HG02970 (cell line): Measurements from ENCODE around the gene HADHB.
"Not testable (repeated sequence)": the region's sequence is repeated elsewhere in the genome, so short reads cannot be mapped to it uniquely, and the experiment has no call there.

ENCODE experiments used
- ATAC-seq: cut with Tn5 transposase; IDR thresholded peaks from one replicate; pipeline ENCODE4 v1.9.1; 2021; ENCODE audit warnings: mild to moderate bottlenecking, moderate library complexity, moderate number of reproducible peaks; ENCODE audit not compliant: unreplicated experiment, low FRiP score

The HADHB gene

GRCh38 chr2:26325851-26326250, 81.1 kb downstream of the HADHB start:
- no peak for ATAC-seq

- no peak for ATAC-seq
Measured at GRCh38 chr2:26326514-26326913, 81.8 kb downstream of the HADHB start.

- ATAC-seq: no peak
Measured at GRCh38 chr2:26327291-26328272, 82.8 kb downstream of the HADHB start.

GRCh38 chr2:26329083-26329482, 84.3 kb downstream of the HADHB start:
- ATAC-seq: not testable (repeated sequence)

DNA sequence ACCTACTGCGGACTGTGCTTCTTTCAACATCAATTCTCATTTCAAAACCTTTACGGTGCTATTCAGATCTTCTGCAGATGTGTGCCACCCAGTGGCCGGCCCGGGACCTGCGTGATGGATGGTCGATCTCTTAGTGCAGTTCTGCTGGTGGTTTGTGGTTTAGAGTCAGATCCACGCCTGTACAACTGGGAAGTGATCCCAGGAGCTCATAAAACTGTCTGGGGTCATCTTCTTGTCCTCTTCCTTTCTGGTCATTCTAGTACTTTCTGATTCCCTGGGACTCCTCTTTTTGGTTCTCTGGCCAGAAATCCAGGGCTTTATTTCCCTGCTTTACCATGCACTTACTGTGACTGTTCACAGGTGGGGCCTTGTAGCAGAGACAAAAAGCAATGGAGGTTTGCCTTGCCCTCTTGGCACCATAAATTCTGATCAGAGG, 85.4 kb downstream of the HADHB start:
- no peak for ATAC-seq

- ATAC-seq: no peak
Measured at GRCh38 chr2:26330604-26331003, 85.9 kb downstream of the HADHB start.

- ATAC-seq: not testable (repeated sequence)
Measured at GRCh38 chr2:26331321-26331720, 86.6 kb downstream of the HADHB start.

DNA sequence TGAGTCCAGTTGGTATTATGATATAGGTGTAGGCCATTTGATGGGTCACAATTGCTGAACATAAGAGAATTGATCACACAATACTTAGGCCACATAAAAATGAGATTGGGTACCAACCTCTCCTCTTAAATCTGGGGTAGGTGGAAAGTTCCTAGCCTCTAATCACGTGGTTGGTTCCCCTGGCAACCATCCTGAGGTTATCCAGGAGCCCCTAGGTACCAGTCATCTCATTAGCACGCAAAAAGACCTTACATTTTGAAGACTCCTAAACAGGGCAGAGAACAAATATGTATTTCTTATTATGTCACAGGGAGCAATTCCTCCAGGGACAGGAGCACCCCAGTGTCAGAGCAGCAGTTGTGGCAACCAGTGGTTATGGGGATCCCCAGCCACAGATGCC, 88.6 kb downstream of the HADHB start:
- no peak for ATAC-seq

DNA sequence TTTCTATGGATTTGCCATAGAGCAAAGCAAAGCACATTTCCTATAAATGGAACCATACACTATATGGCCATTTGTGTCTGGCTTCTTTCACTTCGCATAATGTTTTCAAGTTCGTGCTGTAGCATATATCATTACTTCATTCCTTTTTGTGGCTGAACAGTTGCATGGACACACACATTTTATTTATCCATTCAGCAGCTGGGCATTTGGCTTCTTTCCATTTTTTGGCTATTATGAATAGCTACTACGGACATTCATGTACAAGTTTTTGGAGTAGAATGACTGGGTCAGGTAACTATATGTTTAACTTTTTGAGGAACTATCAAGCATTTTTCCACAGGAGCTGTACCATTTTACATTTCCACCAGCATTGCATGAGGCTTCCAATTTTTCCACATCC, 90.5 kb downstream of the HADHB start:
- ATAC-seq: no peak

GRCh38 chr2:26336719-26337118, 92.0 kb downstream of the HADHB start:
- ATAC-seq: no peak

DNA sequence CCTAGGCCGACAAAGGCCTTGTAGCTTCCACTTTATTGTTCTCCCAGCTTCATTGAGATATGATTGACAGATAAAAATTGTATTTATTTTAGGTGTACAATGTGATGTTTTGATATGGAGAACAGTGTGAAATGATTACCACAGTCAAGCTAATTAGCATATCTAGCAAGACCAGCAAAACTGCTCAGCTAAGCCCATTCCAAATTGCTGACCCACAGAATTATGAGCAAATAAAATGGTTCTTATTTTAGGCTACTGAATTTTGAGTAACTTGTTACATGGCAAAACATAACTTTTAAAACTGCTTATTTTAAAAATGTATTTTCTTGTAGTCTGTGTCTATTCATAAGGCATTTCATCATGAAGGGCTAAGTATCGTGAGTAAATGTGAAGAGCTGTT, 92.6 kb downstream of the HADHB start:
- no peak for ATAC-seq
